HepG2 (cell line): ENCODE data around the gene ZNF180. TPM values are rescaled to one million over a fixed set of nuclear protein-coding genes. Genes with fewer than 3 reads are reported as not detected.

ENCODE experiments used
- HES4 ChIP-seq: sonication (generic); formaldehyde crosslinking; IDR thresholded peaks from 2 replicates; pipeline ENCODE4 v1.9.0; 2021; ENCODE audit warnings: mild to moderate bottlenecking, missing genetic modification reagents, borderline replicate concordance
- JUND ChIP-seq: sonication (generic); formaldehyde crosslinking; IDR thresholded peaks from 2 replicates; pipeline ENCODE4 v1.8.0; 2022; ENCODE audit warnings: mild to moderate bottlenecking, missing genetic modification reagents
- MIER2 ChIP-seq: IDR thresholded peaks from 2 replicates; pipeline ENCODE4 v1.6.1; 2016; ENCODE audit warnings: missing biosample characterization, missing genetic modification reagents
- POLR2A ChIP-seq, 2 experiments: IDR thresholded peaks; 2 replicates each; pipeline ENCODE4 v1.6.1; 2011; ENCODE audit warnings: low read depth in 2 of 2, low read length in 2 of 2, mild to moderate bottlenecking in 1 of 2, moderate library complexity in 1 of 2; ENCODE audit not compliant: insufficient read depth in 1 of 2
- SNAPC4 ChIP-seq: sonication (generic); formaldehyde crosslinking; IDR thresholded peaks from 2 replicates; pipeline ENCODE4 v1.4.0; 2020; ENCODE audit warnings: mild to moderate bottlenecking, missing genetic modification reagents
- STAG1 ChIP-seq: sonication (generic); formaldehyde crosslinking; IDR thresholded peaks from 2 replicates; pipeline ENCODE4 v1.4.0; 2020; ENCODE audit warnings: missing genetic modification reagents
- TEAD2 ChIP-seq: sonication (generic); formaldehyde crosslinking; IDR thresholded peaks from 2 replicates; pipeline ENCODE4 v1.9.0; 2021; ENCODE audit warnings: missing genetic modification reagents
- ZNF484 ChIP-seq: sonication (generic); formaldehyde crosslinking; IDR thresholded peaks from 2 replicates; pipeline ENCODE4 v1.5.1; 2020; ENCODE audit warnings: mild to moderate bottlenecking, low read depth, missing genetic modification reagents, borderline replicate concordance
- ZNF790 ChIP-seq: sonication (generic); formaldehyde crosslinking; IDR thresholded peaks from 2 replicates; pipeline ENCODE4 v1.8.0; 2022; ENCODE audit warnings: missing genetic modification reagents, mild to moderate bottlenecking, borderline replicate concordance
- ZNF879 ChIP-seq: sonication (generic); formaldehyde crosslinking; IDR thresholded peaks from 2 replicates; pipeline ENCODE4 v1.8.1; 2023; ENCODE audit warnings: missing genetic modification reagents
- ZSCAN29 ChIP-seq: sonication (generic); formaldehyde crosslinking; conservative IDR thresholded peaks from 2 replicates; pipeline ENCODE4 v1.4.0; 2020; ENCODE audit warnings: mild to moderate bottlenecking, missing genetic modification reagents
- polyA plus RNA-seq, 8 experiments: library from polyadenylated mRNA; depleted of rRNA in 3 of 8; stranded (reverse) in 7 of 8; unstranded in 1 of 8; fragments of >200 nt; fragmentation: Illumina TruSeq in 4 of 8; extraction: Trizol in 4 of 8; gene quantifications; 2 replicates each; pipeline versions ENCODE4 v1.2.1 to v1.2.3, GENCODE V29; 2011 to 2016; ENCODE audit warnings: low read depth in 4 of 8, missing spikeins in 1 of 8, mixed read lengths in 1 of 8; ENCODE audit not compliant: insufficient read depth in 1 of 8
- total RNA-seq, 5 experiments: library from RNA; depleted of rRNA; stranded (reverse); fragments of >200 nt; fragmentation: Illumina TruSeq; extraction: Trizol; gene quantifications; 2 replicates each; pipeline ENCODE4 v1.2.3, GENCODE V29; 2016; ENCODE audit warnings: low read depth in 1 of 5
- TF ChIP-seq, protein P1 (sequence below), 2 experiments: IDR thresholded peaks; 2 replicates each; pipeline ENCODE4 v1.6.1; 2011 to 2012; ENCODE audit warnings: low read length in 2 of 2, borderline replicate concordance in 1 of 2, low read depth in 1 of 2, mild to moderate bottlenecking in 1 of 2, moderate library complexity in 1 of 2
- TF ChIP-seq, protein P2 (sequence below): sonication (generic); formaldehyde crosslinking; IDR thresholded peaks from 2 replicates; pipeline ENCODE4 v1.5.0; 2020; ENCODE audit warnings: mild to moderate bottlenecking, missing genetic modification reagents, borderline replicate concordance
- TF ChIP-seq, protein P3 (sequence below): sonication (generic); formaldehyde crosslinking; IDR thresholded peaks from 2 replicates; pipeline ENCODE4 v1.5.0; 2020; ENCODE audit warnings: missing genetic modification reagents, mild to moderate bottlenecking, borderline replicate concordance

ZNF180 gene
- total and polyA plus RNA-seq, 2 of the 13 experiments (the other 11 are each of a cell fraction or from before 2014, with no cell fraction given) = 0.92 to 9.3 TPM

GRCh38 chr19:44512326-44513298, 12.3 kb upstream of the ZNF180 start (continued):
- TF ChIP-seq SNAPC4 = no peak
- no peak for TF ChIP-seq ZSCAN29 (CRISPR knock-in tag)
- TF ChIP-seq, protein P1, sequence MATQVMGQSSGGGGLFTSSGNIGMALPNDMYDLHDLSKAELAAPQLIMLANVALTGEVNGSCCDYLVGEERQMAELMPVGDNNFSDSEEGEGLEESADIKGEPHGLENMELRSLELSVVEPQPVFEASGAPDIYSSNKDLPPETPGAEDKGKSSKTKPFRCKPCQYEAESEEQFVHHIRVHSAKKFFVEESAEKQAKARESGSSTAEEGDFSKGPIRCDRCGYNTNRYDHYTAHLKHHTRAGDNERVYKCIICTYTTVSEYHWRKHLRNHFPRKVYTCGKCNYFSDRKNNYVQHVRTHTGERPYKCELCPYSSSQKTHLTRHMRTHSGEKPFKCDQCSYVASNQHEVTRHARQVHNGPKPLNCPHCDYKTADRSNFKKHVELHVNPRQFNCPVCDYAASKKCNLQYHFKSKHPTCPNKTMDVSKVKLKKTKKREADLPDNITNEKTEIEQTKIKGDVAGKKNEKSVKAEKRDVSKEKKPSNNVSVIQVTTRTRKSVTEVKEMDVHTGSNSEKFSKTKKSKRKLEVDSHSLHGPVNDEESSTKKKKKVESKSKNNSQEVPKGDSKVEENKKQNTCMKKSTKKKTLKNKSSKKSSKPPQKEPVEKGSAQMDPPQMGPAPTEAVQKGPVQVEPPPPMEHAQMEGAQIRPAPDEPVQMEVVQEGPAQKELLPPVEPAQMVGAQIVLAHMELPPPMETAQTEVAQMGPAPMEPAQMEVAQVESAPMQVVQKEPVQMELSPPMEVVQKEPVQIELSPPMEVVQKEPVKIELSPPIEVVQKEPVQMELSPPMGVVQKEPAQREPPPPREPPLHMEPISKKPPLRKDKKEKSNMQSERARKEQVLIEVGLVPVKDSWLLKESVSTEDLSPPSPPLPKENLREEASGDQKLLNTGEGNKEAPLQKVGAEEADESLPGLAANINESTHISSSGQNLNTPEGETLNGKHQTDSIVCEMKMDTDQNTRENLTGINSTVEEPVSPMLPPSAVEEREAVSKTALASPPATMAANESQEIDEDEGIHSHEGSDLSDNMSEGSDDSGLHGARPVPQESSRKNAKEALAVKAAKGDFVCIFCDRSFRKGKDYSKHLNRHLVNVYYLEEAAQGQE (IDR thresholded peaks at IDR 0.05; ENCODE audit: borderline replicate concordance in 1 of 2, low read depth in 1 of 2, low read length in 2 of 2) = peak; percentile 77 to 96
- TF ChIP-seq TEAD2 = 0 out of 2 replicates have a peak, but pooled peaks have one; percentile 24
- peak; percentile 95 for TF ChIP-seq MIER2 (CRISPR knock-in tag)
- TF ChIP-seq ZNF879 (CRISPR knock-in tag) = no peak
- no peak for TF ChIP-seq POLR2A (IDR thresholded peaks at IDR 0.05; ENCODE audit: insufficient read depth in 1 of 2, low read depth in 2 of 2, low read length in 2 of 2)
- 0 out of 2 replicates have a peak, but pooled peaks have one; percentile 20 for TF ChIP-seq ZNF790 (CRISPR knock-in tag)
- TF ChIP-seq ZNF484 = no peak
- no peak; the same call in 1 of the 2 replicates for TF ChIP-seq HES4 (CRISPR knock-in tag)
- TF ChIP-seq JUND = no peak
- TF ChIP-seq, protein P2, sequence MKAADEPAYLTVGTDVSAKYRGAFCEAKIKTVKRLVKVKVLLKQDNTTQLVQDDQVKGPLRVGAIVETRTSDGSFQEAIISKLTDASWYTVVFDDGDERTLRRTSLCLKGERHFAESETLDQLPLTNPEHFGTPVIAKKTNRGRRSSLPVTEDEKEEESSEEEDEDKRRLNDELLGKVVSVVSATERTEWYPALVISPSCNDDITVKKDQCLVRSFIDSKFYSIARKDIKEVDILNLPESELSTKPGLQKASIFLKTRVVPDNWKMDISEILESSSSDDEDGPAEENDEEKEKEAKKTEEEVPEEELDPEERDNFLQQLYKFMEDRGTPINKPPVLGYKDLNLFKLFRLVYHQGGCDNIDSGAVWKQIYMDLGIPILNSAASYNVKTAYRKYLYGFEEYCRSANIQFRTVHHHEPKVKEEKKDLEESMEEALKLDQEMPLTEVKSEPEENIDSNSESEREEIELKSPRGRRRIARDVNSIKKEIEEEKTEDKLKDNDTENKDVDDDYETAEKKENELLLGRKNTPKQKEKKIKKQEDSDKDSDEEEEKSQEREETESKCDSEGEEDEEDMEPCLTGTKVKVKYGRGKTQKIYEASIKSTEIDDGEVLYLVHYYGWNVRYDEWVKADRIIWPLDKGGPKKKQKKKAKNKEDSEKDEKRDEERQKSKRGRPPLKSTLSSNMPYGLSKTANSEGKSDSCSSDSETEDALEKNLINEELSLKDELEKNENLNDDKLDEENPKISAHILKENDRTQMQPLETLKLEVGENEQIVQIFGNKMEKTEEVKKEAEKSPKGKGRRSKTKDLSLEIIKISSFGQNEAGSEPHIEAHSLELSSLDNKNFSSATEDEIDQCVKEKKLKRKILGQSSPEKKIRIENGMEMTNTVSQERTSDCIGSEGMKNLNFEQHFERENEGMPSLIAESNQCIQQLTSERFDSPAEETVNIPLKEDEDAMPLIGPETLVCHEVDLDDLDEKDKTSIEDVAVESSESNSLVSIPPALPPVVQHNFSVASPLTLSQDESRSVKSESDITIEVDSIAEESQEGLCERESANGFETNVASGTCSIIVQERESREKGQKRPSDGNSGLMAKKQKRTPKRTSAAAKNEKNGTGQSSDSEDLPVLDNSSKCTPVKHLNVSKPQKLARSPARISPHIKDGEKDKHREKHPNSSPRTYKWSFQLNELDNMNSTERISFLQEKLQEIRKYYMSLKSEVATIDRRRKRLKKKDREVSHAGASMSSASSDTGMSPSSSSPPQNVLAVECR = no peak
- TF ChIP-seq, protein P3, sequence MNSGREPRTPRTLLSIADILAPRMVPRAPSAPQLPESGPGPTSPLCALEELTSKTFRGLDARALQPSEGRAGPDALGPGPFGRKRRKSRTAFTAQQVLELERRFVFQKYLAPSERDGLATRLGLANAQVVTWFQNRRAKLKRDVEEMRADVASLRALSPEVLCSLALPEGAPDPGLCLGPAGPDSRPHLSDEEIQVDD (CRISPR knock-in tag) = no peak
- peak; percentile 34 for TF ChIP-seq STAG1 (CRISPR knock-in tag)
